K562 (cell line): ENCODE measurements around the gene ACAT2. TPM values are rescaled to one million over a fixed set of nuclear protein-coding genes. Genes with fewer than 3 reads are reported as not detected.
A peak's percentile ranks its signal among the peaks of the same experiment; 100 is the strongest.

ENCODE experiments used
- ATF1 ChIP-seq, 2 experiments: fragments of 450-650 bp in 1 of 2; IDR thresholded peaks; 2 replicates each; pipeline ENCODE4 v1.6.1; 2016; ENCODE audit warnings: missing compliant biosample characterization in 1 of 2, missing genetic modification characterization in 1 of 2
- BMI1 ChIP-seq: fragments of 150-350 bp; IDR thresholded peaks from 2 replicates; pipeline ENCODE4 v1.6.1; 2014; ENCODE audit warnings: low read length
- CCNT2 ChIP-seq: IDR thresholded peaks from 2 replicates; pipeline ENCODE4 v1.6.1; 2011; ENCODE audit warnings: borderline replicate concordance, low read depth, mild to moderate bottlenecking, moderate library complexity, mixed read lengths, low read length; ENCODE audit not compliant: insufficient read length; ENCODE audit errors: extremely low read depth
- CSDE1 ChIP-seq, 2 experiments: fragments of 450-650 bp; IDR thresholded peaks; 2 replicates each; pipeline ENCODE4 v1.6.1; 2016; ENCODE audit warnings: mild to moderate bottlenecking in 1 of 2
- CTCF ChIP-seq, 3 experiments: IDR thresholded peaks in 2 of 3; conservative IDR thresholded peaks in 1 of 3; 2 replicates each; pipeline ENCODE4 v1.5.1; 2011 to 2012; ENCODE audit warnings: low read length in 3 of 3, mild to moderate bottlenecking in 3 of 3, control low read depth in 2 of 3, improper control_type of control experiment in 1 of 3, inconsistent platforms in 1 of 3, low read depth in 1 of 3, mixed read lengths in 1 of 3, moderate library complexity in 1 of 3; ENCODE audit not compliant: insufficient read depth in 2 of 3
- FOXK1 ChIP-seq: sonication (generic); formaldehyde crosslinking; IDR thresholded peaks from 2 replicates; pipeline ENCODE4 v1.8.0; 2022; ENCODE audit warnings: missing genetic modification reagents, mild to moderate bottlenecking, borderline replicate concordance
- GTF2F1 ChIP-seq: IDR thresholded peaks from 2 replicates; pipeline ENCODE4 v1.6.1; 2011; ENCODE audit warnings: low read depth, low read length, improper control_type of control experiment
- HDAC8 ChIP-seq: fragments of 450-650 bp; IDR thresholded peaks from 2 replicates; pipeline ENCODE4 v1.6.1; 2016; ENCODE audit warnings: mild to moderate bottlenecking, missing genetic modification characterization, moderate library complexity, missing compliant biosample characterization
- JUNB ChIP-seq: fragments of 450-650 bp; formaldehyde crosslinking; conservative IDR thresholded peaks from 2 replicates; pipeline ENCODE4 v1.4.0; 2020; ENCODE audit warnings: mild to moderate bottlenecking
- KLF6 ChIP-seq: fragments of 250-450 bp; sonication (Bioruptor Pico); IDR thresholded peaks from 2 replicates; pipeline ENCODE4 v1.4.0; 2020; ENCODE audit warnings: mild to moderate bottlenecking, moderate library complexity, borderline replicate concordance
- L3MBTL2 ChIP-seq: fragments of 450-650 bp; IDR thresholded peaks from 2 replicates; pipeline ENCODE4 v1.6.1; 2016; ENCODE audit warnings: mild to moderate bottlenecking, moderate library complexity
- MAZ ChIP-seq, 2 experiments: fragments of 450-650 bp in 1 of 2; sonication (generic) in 1 of 2; formaldehyde crosslinking; IDR thresholded peaks in 1 of 2; conservative IDR thresholded peaks in 1 of 2; 2 replicates each; pipeline versions ENCODE4 v1.4.0 to v1.5.0; 2020; ENCODE audit warnings: mild to moderate bottlenecking in 1 of 2, missing genetic modification reagents in 1 of 2
- NR3C1 ChIP-seq: sonication (generic); formaldehyde crosslinking; IDR thresholded peaks from 2 replicates; pipeline ENCODE4 v1.8.1; 2022; ENCODE audit warnings: missing genetic modification reagents
- PHF20 ChIP-seq: fragments of 450-650 bp; IDR thresholded peaks from 2 replicates; pipeline ENCODE4 v1.6.1; 2018; ENCODE audit not compliant: partially characterized antibody
- PPARD ChIP-seq: fragments of 250-450 bp; sonication (Bioruptor Pico); IDR thresholded peaks from 2 replicates; pipeline ENCODE4 v1.8.0; 2022; ENCODE audit warnings: inconsistent platforms, mild to moderate bottlenecking, moderate library complexity
- PTBP1 ChIP-seq: fragments of 200-400 bp; formaldehyde crosslinking; IDR thresholded peaks from 2 replicates; pipeline ENCODE4 v1.6.1; 2017; ENCODE audit warnings: low read depth, low read length
- SRSF7 ChIP-seq: fragments of 200-400 bp; formaldehyde crosslinking; optimal IDR thresholded peaks from 2 replicates; pipeline ENCODE3; 2017; ENCODE audit warnings: mild to moderate bottlenecking, low read depth, low read length
- TCF7 ChIP-seq: sonication (generic); IDR thresholded peaks from 2 replicates; pipeline ENCODE4 v1.6.1; 2016; ENCODE audit warnings: antibody characterized with exemption, borderline replicate concordance
- YY1 ChIP-seq, 3 experiments: IDR thresholded peaks; 2 replicates each; pipeline ENCODE4 v1.6.1; 2011; ENCODE audit warnings: low read length in 2 of 3, mild to moderate bottlenecking in 2 of 3, moderate library complexity in 2 of 3, borderline replicate concordance in 1 of 3, control low read depth in 1 of 3, low read depth in 1 of 3; ENCODE audit not compliant: insufficient read depth in 3 of 3, insufficient replicate concordance in 2 of 3, control insufficient read depth in 1 of 3, insufficient read length in 1 of 3; ENCODE audit errors: extremely low read depth in 1 of 3
- ZNF274 ChIP-seq: IDR thresholded peaks from 2 replicates; pipeline ENCODE4 v1.6.1; 2011; ENCODE audit warnings: low read depth, mild to moderate bottlenecking, low read length, moderate library complexity, borderline replicate concordance
- ZNF583 ChIP-seq: fragments of 250-450 bp; sonication (Bioruptor Pico); IDR thresholded peaks from 2 replicates; pipeline ENCODE4 v1.4.0; 2020
- ZNF668 ChIP-seq: fragments of 250-450 bp; sonication (Bioruptor Pico); IDR thresholded peaks from 2 replicates; pipeline ENCODE4 v1.8.0; 2022; ENCODE audit warnings: mild to moderate bottlenecking, inconsistent platforms
- ZNF830 ChIP-seq: fragments of 250-450 bp; sonication (Bioruptor Pico); IDR thresholded peaks from 2 replicates; pipeline ENCODE4 v1.5.0; 2021; ENCODE audit warnings: mild to moderate bottlenecking
- polyA plus RNA-seq, 8 experiments: library from polyadenylated mRNA; depleted of rRNA in 4 of 8; stranded (reverse) in 5 of 8; unstranded in 3 of 8; fragments of >200 nt; fragmentation: Nextera tagmentation in 2 of 8; fragmentation: Illumina TruSeq in 1 of 8; extraction: Ambion mirVana in 2 of 8; extraction: Trizol in 1 of 8; gene quantifications; 2 replicates each; pipeline versions ENCODE4 v1.2.1 to v1.2.3, GENCODE V29; 2011 to 2014; ENCODE audit warnings: inconsistent platforms in 1 of 8, missing spikeins in 1 of 8
- total RNA-seq, 7 experiments: library from RNA; depleted of rRNA in 6 of 7; stranded (reverse); fragments of >200 nt in 6 of 7; fragmentation: Illumina TruSeq in 2 of 7; extraction: Trizol in 2 of 7; gene quantifications; 2 replicates each; pipeline versions ENCODE4 v1.2.1 to v1.2.3, GENCODE V29; 2011 to 2021; ENCODE audit warnings: low replicate concordance in 1 of 7
- TF ChIP-seq, protein P1 (sequence below): sonication (generic); formaldehyde crosslinking; IDR thresholded peaks from 2 replicates; pipeline ENCODE4 v1.8.0; 2023; ENCODE audit warnings: mild to moderate bottlenecking, missing genetic modification reagents

Gene ACAT2
- total and polyA plus RNA-seq, 9 of the 15 experiments (the other 6 are each of a cell fraction or from before 2014, with no cell fraction given) = 63.0 to 309 (median 144) TPM

GRCh38 chr6:159727717-159728445 lies 34.0 kb upstream of the ACAT2 start (continued):
- TF ChIP-seq CTCF (IDR thresholded peaks at IDR 0.05 in 2 of 3, conservative IDR thresholded peaks at IDR 0.05 in 1 of 3; ENCODE audit: insufficient read depth in 2 of 3, low read depth in 1 of 3, low read length in 3 of 3) (peak in 1 of 3 experiments; percentile 7; a peak in 1 of 6 replicates), ATF1 (CRISPR knock-in tag; IDR thresholded peaks at IDR 0.05) (no peak), ATF1 (tag; IDR thresholded peaks at IDR 0.05) (peak; percentile 45; the same call in 1 of the 2 replicates), FOXK1 (CRISPR knock-in tag) (peak; percentile 41; the same call in 1 of the 2 replicates), JUNB (CRISPR knock-in tag) (no peak), L3MBTL2 (no peak), PPARD (CRISPR knock-in tag) (no peak), MAZ (CRISPR knock-in tag; conservative IDR thresholded peaks at IDR 0.05 in 1 of 2, IDR thresholded peaks at IDR 0.05 in 1 of 2) (peak; percentile 16 to 66), GTF2F1 (no peak), ZNF830 (CRISPR knock-in tag) (0 out of 2 replicates have a peak, but pooled peaks have one; percentile 59), CCNT2 (peak; percentile 67), ZNF583 (0 out of 2 replicates have a peak, but pooled peaks have one; percentile 64), ZNF274 (no peak), PHF20 (peak; percentile 17), KLF6 (CRISPR knock-in tag) (no peak), NR3C1 (no peak), BMI1 (no peak), CSDE1 (IDR thresholded peaks at IDR 0.05) (no peak), PTBP1 (no peak), SRSF7 (no peak), YY1 (IDR thresholded peaks at IDR 0.05; ENCODE audit: borderline replicate concordance in 1 of 3, control insufficient read depth in 1 of 3, extremely low read depth in 1 of 3, insufficient read depth in 3 of 3, insufficient read length in 1 of 3, insufficient replicate concordance in 2 of 3, low read depth in 1 of 3, low read length in 2 of 3) (peak in 1 of 3 experiments; percentile 38), HDAC8 (tag) (peak; percentile 57; the same call in 1 of the 2 replicates), ZNF668 (CRISPR knock-in tag) (no peak), TCF7 (peak; percentile 69; the same call in 1 of the 2 replicates)
- TF ChIP-seq, protein P1, sequence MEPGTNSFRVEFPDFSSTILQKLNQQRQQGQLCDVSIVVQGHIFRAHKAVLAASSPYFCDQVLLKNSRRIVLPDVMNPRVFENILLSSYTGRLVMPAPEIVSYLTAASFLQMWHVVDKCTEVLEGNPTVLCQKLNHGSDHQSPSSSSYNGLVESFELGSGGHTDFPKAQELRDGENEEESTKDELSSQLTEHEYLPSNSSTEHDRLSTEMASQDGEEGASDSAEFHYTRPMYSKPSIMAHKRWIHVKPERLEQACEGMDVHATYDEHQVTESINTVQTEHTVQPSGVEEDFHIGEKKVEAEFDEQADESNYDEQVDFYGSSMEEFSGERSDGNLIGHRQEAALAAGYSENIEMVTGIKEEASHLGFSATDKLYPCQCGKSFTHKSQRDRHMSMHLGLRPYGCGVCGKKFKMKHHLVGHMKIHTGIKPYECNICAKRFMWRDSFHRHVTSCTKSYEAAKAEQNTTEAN (CRISPR knock-in tag) = peak; percentile 63; the same call in 1 of the 2 replicates
